Pancreas (tissue), 10 donors: ENCODE data around the gene SLIT3. TPM values are rescaled to one million over a fixed set of nuclear protein-coding genes. Genes with fewer than 3 reads are reported as not detected.

Experiments
- ATAC-seq, 4 donors: fragments of 200-7000 bp; cut with Tn5 transposase; one replicate each; pipeline versions ENCODE4 v1.8.0 to v1.9.1; 2020; ENCODE audit warnings: mild to moderate bottlenecking in 4 of 4, moderate library complexity in 4 of 4
- DNase-seq, 6 donors: peaks; one replicate each; pipeline ENCODE4 v3.0.0-alpha.2; 2020
- FAIRE-seq: peaks from 2 replicates; lab custom pipeline; 2012; peaks lifted over from hg19 to GRCh38; lab: Jason Lieb, UNC
- H3K27ac ChIP-seq, 4 donors: fragments of 200-600 bp; sonication (generic); 1 replicate in 3 of 4; 2 replicates in 1 of 4; pipeline versions ENCODE4 v1.5.0 to v1.8.0; 2020
- H3K27me3 ChIP-seq, 4 donors: fragments of 200-600 bp; one replicate each; pipeline ENCODE4 v1.8.0; 2021
- H3K36me3 ChIP-seq, 3 donors: fragments of 200-600 bp; sonication (generic) in 1 of 3; one replicate each; pipeline versions ENCODE4 v1.5.0 to v1.8.0; 2020 to 2021
- H3K4me1 ChIP-seq, 3 donors: fragments of 200-600 bp; one replicate each; pipeline ENCODE4 v1.8.0; 2021
- H3K4me3 ChIP-seq, 4 donors: fragments of 200-600 bp; sonication (generic) in 2 of 4; one replicate each; pipeline versions ENCODE4 v1.5.0 to v1.8.0; 2020 to 2021
- H3K9me3 ChIP-seq, 4 donors: fragments of 200-600 bp; one replicate each; pipeline ENCODE4 v1.8.0; 2021
- whole genome bisulfite sequencing, 2 donors: extraction: QIAGEN DNeasy Blood & Tissue Kit; methylation state at CpG; one replicate each; pipeline ENCODE4 v1.1.7; 2013; 5-methylcytosine and 5-hydroxymethylcytosine counted together
- intact Hi-C, 3 donors: fragments of 100-400 bp; cut with DNase I; formaldehyde crosslinking; loops; one replicate each; pipeline versions ENCODE4 v1.11.1 to v1.14.2; 2022
- polyA plus RNA-seq, 2 donors: library from polyadenylated mRNA; stranded (reverse); fragments of 200-250 nt; gene quantifications; one replicate each; pipeline ENCODE4 v1.2.3, GENCODE V29; 2013
- total RNA-seq, 6 donors: library from RNA; stranded (reverse); fragmentation: NEBNext Ultra II Directional in 4 of 6; extraction: Animal tissue kit (Norgen Biotek cat#: 25700) in 4 of 6; gene quantifications; one replicate each; pipeline versions ENCODE4 v1.2.1 to v1.2.4, GENCODE V29; 2021 to 2023
- TF ChIP-seq, protein P1 (sequence below), 4 donors: fragments of 200-600 bp; sonication (generic) in 3 of 4; IDR thresholded peaks; one replicate each; pipeline versions ENCODE4 v1.5.0 to v1.8.0; 2021; ENCODE audit warnings: antibody characterized with exemption in 4 of 4
- donor health status: healthy with polysubstance abuse.
- donor health status: DM: no; HTN: no; CAD: no; lungs with moderate emphysema.
- donor health status: DM: no; HTN: no; CAD: no.
- donor health status: control.
- donor health status: control.
- donor health status: Bipolar disorder and iron deficiency.
- donor health status: DM: yes; HTN: yes; CAD: no.
- donor health status: DM: no; HTN: no; CAD: no.
- donor health status: DM: no; HTN: no; CAD: no.
- donor health status: DM: yes; HTN: yes; CAD: no.

The SLIT3 gene
- total and polyA plus RNA-seq, 8 donors: 1.1 to 11.4 (median 2.1) TPM

DNA sequence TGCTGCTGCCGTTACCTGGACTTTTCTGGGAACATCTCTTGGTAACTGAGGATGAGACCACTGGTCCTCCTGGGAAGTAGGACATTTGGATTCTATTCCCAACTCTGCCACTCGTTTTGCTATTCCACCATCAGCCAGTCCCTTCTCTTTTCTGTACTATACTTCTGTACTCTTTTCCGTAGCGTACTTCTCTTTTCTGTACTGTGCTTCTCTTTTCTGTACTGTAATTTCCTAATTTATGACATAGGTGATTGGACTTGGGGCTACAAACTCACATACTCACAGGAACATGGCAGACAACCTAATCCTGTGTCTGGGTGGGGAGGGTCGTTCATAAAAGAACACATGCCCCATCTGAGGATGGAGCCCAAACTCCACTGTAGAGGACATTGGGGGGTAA lies 386.4 kb downstream of the SLIT3 start:
- no peaks in the 10 kb centered on the region for H3K9me3 ChIP-seq
- no peak overlapping the region for H3K27ac ChIP-seq
- no peaks in the 10 kb centered on the region for H3K36me3 ChIP-seq
- TF ChIP-seq, protein P1, sequence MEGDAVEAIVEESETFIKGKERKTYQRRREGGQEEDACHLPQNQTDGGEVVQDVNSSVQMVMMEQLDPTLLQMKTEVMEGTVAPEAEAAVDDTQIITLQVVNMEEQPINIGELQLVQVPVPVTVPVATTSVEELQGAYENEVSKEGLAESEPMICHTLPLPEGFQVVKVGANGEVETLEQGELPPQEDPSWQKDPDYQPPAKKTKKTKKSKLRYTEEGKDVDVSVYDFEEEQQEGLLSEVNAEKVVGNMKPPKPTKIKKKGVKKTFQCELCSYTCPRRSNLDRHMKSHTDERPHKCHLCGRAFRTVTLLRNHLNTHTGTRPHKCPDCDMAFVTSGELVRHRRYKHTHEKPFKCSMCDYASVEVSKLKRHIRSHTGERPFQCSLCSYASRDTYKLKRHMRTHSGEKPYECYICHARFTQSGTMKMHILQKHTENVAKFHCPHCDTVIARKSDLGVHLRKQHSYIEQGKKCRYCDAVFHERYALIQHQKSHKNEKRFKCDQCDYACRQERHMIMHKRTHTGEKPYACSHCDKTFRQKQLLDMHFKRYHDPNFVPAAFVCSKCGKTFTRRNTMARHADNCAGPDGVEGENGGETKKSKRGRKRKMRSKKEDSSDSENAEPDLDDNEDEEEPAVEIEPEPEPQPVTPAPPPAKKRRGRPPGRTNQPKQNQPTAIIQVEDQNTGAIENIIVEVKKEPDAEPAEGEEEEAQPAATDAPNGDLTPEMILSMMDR (IDR thresholded peaks at IDR 0.05): no peak
- 67 to 74% methylated on average over 5 of the region's 5 CpGs for whole genome bisulfite sequencing, 2 donors
- no peak overlapping the region for H3K4me3 ChIP-seq
- H3K4me1 ChIP-seq: peaks cover 0 to 5% (median 0%) of the 10 kb centered on the region in 3 donors
- DNase-seq (no peak), ATAC-seq (no peak), FAIRE-seq (no peak)
- H3K27me3 ChIP-seq: peaks cover 0 to 5% (median 0%) of the 10 kb centered on the region in 4 donors
- intact Hi-C loops: no loop called here

DNA sequence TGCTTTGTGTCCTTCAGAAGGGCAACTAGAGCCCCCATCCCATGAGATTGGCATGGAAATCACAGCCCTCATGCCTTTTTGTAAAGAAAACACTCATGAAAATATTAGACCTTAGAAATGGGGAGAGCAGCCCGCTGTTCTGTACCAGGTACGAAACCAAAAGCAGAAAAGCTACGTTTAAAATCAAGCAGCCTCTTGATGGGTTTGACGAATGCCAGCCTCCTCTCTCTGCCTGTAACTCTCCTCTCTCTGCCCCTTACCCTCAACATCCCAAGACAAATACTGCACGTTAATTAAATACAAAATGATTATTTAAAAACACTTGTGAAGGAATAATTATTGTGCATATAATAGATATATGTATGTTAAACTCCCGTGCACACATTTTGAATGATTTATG lies 390.1 kb downstream of the SLIT3 start:
- Histone ChIP-seq H3K4me1 (no peaks in the 10 kb centered on the region), H3K27me3 (peaks cover 0 to 5% (median 0%) of the 10 kb centered on the region in 4 donors), H3K27ac (no peak overlapping the region), H3K9me3 (no peaks in the 10 kb centered on the region), H3K4me3 (no peak overlapping the region), H3K36me3 (no peaks in the 10 kb centered on the region)
- no peak for FAIRE-seq
- TF ChIP-seq, protein P1 (IDR thresholded peaks at IDR 0.05): no peak
- intact Hi-C loops: no loop called here
- ATAC-seq: no peak
- DNase-seq: no peak
- 61 to 77% methylated on average over 6 of the region's 6 CpGs for WGBS, 2 donors

DNA sequence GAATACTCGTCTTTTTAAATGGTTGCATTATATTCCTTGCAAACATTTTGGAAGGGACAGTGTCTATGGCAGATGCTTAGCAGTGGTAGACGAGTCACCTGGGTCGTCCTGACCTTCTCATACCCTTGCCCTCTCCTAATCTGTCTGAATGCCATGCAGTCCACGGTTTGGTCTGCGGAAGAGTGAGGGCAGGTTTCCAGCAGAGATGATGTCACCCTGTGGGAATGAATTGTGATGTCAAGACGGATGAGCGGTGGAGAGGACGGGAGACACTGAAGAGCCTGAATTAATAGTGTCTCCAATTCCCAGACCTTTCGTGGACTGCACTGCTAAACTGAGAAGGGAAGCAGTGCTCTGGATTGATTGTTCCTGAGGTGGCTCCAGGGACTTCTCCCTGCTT lies 392.7 kb downstream of the SLIT3 start:
- no peaks in the 10 kb centered on the region for H3K27me3 ChIP-seq
- H3K4me1 ChIP-seq: no peaks in the 10 kb centered on the region
- 31 to 53% methylated on average over 9 of the region's 9 CpGs for WGBS, 2 donors
- TF ChIP-seq, protein P1 (IDR thresholded peaks at IDR 0.05): no peak
- H3K27ac ChIP-seq: no peak overlapping the region
- H3K9me3 ChIP-seq: no peaks in the 10 kb centered on the region
- DNase-seq: no peak
- intact Hi-C loops: no loop called here
- no peak for ATAC-seq
- no peak overlapping the region for H3K4me3 ChIP-seq
- no peak for FAIRE-seq
- no peaks in the 10 kb centered on the region for H3K36me3 ChIP-seq

DNA sequence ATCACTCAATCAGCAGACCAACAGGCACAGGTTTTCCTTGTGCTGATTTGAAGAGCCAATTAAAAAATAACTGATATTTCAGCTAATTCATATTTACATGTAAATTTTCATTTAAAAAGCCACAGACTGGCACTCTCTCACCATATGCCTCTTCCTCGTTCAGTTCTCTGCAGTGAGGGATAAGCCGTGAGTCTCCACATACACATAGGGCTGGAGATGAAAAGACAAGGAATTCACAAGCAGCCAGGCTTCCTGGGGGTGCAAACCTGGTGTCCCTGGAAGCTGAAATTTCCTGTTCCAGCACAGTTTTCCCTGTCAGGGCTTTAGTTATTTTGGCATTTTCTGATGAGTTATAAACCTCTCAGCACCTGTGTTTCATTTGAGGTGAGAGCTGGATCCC lies 397.9 kb downstream of the SLIT3 start:
- H3K36me3 ChIP-seq: no peaks in the 10 kb centered on the region
- 71 to 90% methylated on average over 2 of the region's 2 CpGs for WGBS, 2 donors
- DNase-seq (no peak), ATAC-seq (no peak), FAIRE-seq (no peak)
- intact Hi-C loops: no loop called here
- no peaks in the 10 kb centered on the region for H3K9me3 ChIP-seq
- H3K4me1 ChIP-seq: no peaks in the 10 kb centered on the region
- H3K27me3 ChIP-seq: no peaks in the 10 kb centered on the region
- no peak overlapping the region for H3K4me3 ChIP-seq
- TF ChIP-seq, protein P1 (IDR thresholded peaks at IDR 0.05): no peak
- H3K27ac ChIP-seq: no peak overlapping the region

DNA sequence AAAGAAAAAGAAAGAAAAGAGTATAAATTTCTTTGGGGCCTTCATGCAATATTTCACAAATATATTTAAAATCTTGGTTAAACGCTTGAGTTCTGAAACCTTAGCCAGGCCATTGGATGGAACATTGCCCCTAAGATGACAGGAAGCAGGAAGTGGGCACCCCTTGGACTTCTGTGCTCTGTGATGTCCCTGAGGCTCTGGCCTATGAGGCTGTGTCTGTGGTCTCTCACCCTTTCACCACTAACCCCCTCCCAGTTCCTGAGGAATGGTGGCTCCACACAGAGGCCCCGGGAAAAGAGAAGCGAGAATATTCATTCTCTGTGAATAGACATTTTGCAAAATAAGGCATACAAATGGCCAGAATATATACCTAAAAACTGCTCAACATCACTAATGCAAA lies 401.3 kb downstream of the SLIT3 start:
- H3K36me3 ChIP-seq: no peaks in the 10 kb centered on the region
- no peaks in the 10 kb centered on the region for H3K4me1 ChIP-seq
- intact Hi-C loops: no loop called here
- WGBS, 2 donors: 86 to 93% methylated on average over 3 of the region's 3 CpGs
- H3K27me3 ChIP-seq: no peaks in the 10 kb centered on the region
- no peak overlapping the region for H3K27ac ChIP-seq
- no peaks in the 10 kb centered on the region for H3K9me3 ChIP-seq
- no peak for ATAC-seq
- H3K4me3 ChIP-seq: no peak overlapping the region
- no peak for DNase-seq
- TF ChIP-seq, protein P1 (IDR thresholded peaks at IDR 0.05): no peak
- no peak for FAIRE-seq
